GM23338 (cell line): ENCODE measurements around the gene SLC7A4. TPM values are rescaled to one million over a fixed set of nuclear protein-coding genes. Genes with fewer than 3 reads are reported as not detected.

Experiments used
- ATAC-seq: fragments of 200-7000 bp; cut with Tn5 transposase; 3 replicates; pipeline ENCODE4 v1.9.1; 2020
- DNase-seq: peaks from one replicate; pipeline ENCODE4 v3.0.0-alpha.2; 2015; ENCODE audit warnings: low spot score
- H2AFZ ChIP-seq: fragments of 200-600 bp; sonication (generic); 2 replicates; pipeline ENCODE4 v1.8.0; 2016; ENCODE audit warnings: antibody characterized with exemption, mild to moderate bottlenecking, moderate library complexity
- H3F3A ChIP-seq: fragments of 200-600 bp; sonication (generic); replicated peaks from 2 replicates; pipeline ENCODE4 v1.8.0; 2017; ENCODE audit warnings: antibody characterized with exemption, mixed run types, low read depth
- H3K27ac ChIP-seq: fragments of 200-600 bp; sonication (generic); 2 replicates; pipeline ENCODE4 v1.6.1; 2016; ENCODE audit warnings: low read depth
- H3K27me3 ChIP-seq: fragments of 200-600 bp; sonication (generic); 2 replicates; pipeline ENCODE4 v1.8.0; 2016; ENCODE audit warnings: mild to moderate bottlenecking, mixed run types, moderate library complexity; ENCODE audit not compliant: insufficient read depth
- H3K36me3 ChIP-seq: fragments of 200-600 bp; sonication (generic); 2 replicates; pipeline ENCODE4 v1.8.0; 2016; ENCODE audit warnings: mild to moderate bottlenecking; ENCODE audit not compliant: insufficient read depth
- H3K4me1 ChIP-seq: fragments of 200-600 bp; sonication (generic); 2 replicates; pipeline ENCODE4 v1.8.0; 2016; ENCODE audit warnings: mild to moderate bottlenecking, moderate library complexity; ENCODE audit not compliant: insufficient read depth
- H3K4me2 ChIP-seq: fragments of 200-600 bp; sonication (generic); 2 replicates; pipeline ENCODE4 v1.7.1; 2017; ENCODE audit warnings: mixed run types
- H3K4me3 ChIP-seq: fragments of 200-600 bp; sonication (generic); 2 replicates; pipeline ENCODE4 v1.6.1; 2016; ENCODE audit warnings: mixed run types
- H3K79me2 ChIP-seq: fragments of 200-600 bp; sonication (generic); replicated peaks from 2 replicates; pipeline ENCODE4 v1.8.0; 2017; ENCODE audit warnings: mild to moderate bottlenecking; ENCODE audit not compliant: insufficient read depth
- H3K9me2 ChIP-seq: fragments of 200-600 bp; sonication (generic); 2 replicates; pipeline ENCODE4 v1.8.0; 2017; ENCODE audit not compliant: insufficient read depth
- H4K20me1 ChIP-seq: fragments of 200-600 bp; sonication (generic); replicated peaks from 2 replicates; pipeline ENCODE4 v1.8.0; 2017; ENCODE audit warnings: mild to moderate bottlenecking; ENCODE audit not compliant: insufficient read depth
- H3K27ac Mint-ChIP-seq: 2 replicates; pipeline ENCODE4 v1.8.0; 2020; ENCODE audit warnings: inconsistent platforms, mild to moderate bottlenecking, moderate library complexity, mixed read lengths
- H3K27me3 Mint-ChIP-seq: 3 replicates; pipeline ENCODE4 v1.8.0; 2022; ENCODE audit warnings: low read depth, mild to moderate bottlenecking, moderate library complexity, mixed read lengths, inconsistent platforms; ENCODE audit not compliant: insufficient read depth, poor library complexity
- H3K36me3 Mint-ChIP-seq: 3 replicates; pipeline ENCODE4 v1.8.0; 2021; ENCODE audit warnings: low read depth, mild to moderate bottlenecking, inconsistent platforms, moderate library complexity, mixed read lengths
- H3K4me1 Mint-ChIP-seq: 3 replicates; pipeline ENCODE4 v1.8.0; 2020; ENCODE audit warnings: mild to moderate bottlenecking, inconsistent platforms, mixed read lengths
- H3K4me3 Mint-ChIP-seq: 3 replicates; pipeline ENCODE4 v1.8.0; 2021; ENCODE audit warnings: moderate library complexity, mild to moderate bottlenecking, inconsistent platforms, mixed read lengths
- H3K9me3 Mint-ChIP-seq: 3 replicates; pipeline ENCODE4 v1.8.0; 2020; ENCODE audit warnings: moderate library complexity, mild to moderate bottlenecking, inconsistent platforms, mixed read lengths
- CREB1 ChIP-seq: fragments of 250-450 bp; sonication (Bioruptor Pico); IDR thresholded peaks from 2 replicates; pipeline ENCODE4 v1.5.0; 2020; ENCODE audit warnings: low read depth, mild to moderate bottlenecking, moderate library complexity
- CTCF ChIP-seq, 2 experiments: fragments of 200-600 bp in 1 of 2; sonication (generic) in 1 of 2; conservative IDR thresholded peaks; 2 replicates each; pipeline versions ENCODE4 v1.5.1 to v1.6.1; 2016 to 2017; ENCODE audit warnings: antibody characterized with exemption in 2 of 2, low read depth in 2 of 2, mild to moderate bottlenecking in 2 of 2, moderate library complexity in 1 of 2
- ETS1 ChIP-seq: IDR thresholded peaks from 2 replicates; pipeline ENCODE4 v1.6.1; 2016; ENCODE audit warnings: antibody characterized with exemption
- EZH2 ChIP-seq: fragments of 200-600 bp; sonication (generic); IDR thresholded peaks from one replicate; pipeline ENCODE4 v1.8.0; 2017; ENCODE audit warnings: antibody characterized with exemption, mild to moderate bottlenecking, low read depth; ENCODE audit not compliant: unreplicated experiment
- EZH2phosphoT487 ChIP-seq: fragments of 200-600 bp; sonication (generic); IDR thresholded peaks from one replicate; pipeline ENCODE4 v1.8.1; 2018; ENCODE audit warnings: antibody characterized with exemption; ENCODE audit not compliant: unreplicated experiment
- JUNB ChIP-seq: IDR thresholded peaks from one replicate; pipeline ENCODE4 v1.6.1; 2016; ENCODE audit warnings: antibody characterized with exemption; ENCODE audit not compliant: unreplicated experiment
- POLR2AphosphoS5 ChIP-seq: IDR thresholded peaks from 2 replicates; pipeline ENCODE4 v1.6.1; 2016; ENCODE audit warnings: antibody characterized with exemption, low read depth
- ZNF114 ChIP-seq: fragments of 250-450 bp; sonication (Bioruptor Pico); IDR thresholded peaks from 2 replicates; pipeline ENCODE4 v1.5.0; 2020; ENCODE audit warnings: mild to moderate bottlenecking, moderate library complexity
- ZNF331 ChIP-seq: fragments of 250-450 bp; sonication (Bioruptor Pico); IDR thresholded peaks from 2 replicates; pipeline ENCODE4 v1.5.0; 2020; ENCODE audit warnings: low read depth, mild to moderate bottlenecking, moderate library complexity
- ZNF462 ChIP-seq: fragments of 250-450 bp; sonication (Bioruptor Pico); IDR thresholded peaks from 2 replicates; pipeline ENCODE4 v1.5.0; 2020; ENCODE audit warnings: mild to moderate bottlenecking, moderate library complexity
- polyA plus RNA-seq: library from polyadenylated mRNA; unstranded; fragments of >200 nt; fragmentation: Nextera tagmentation; extraction: Ambion mirVana; gene quantifications from 2 replicates; pipeline ENCODE4 v1.2.1, GENCODE V29; 2016
- total RNA-seq: library from RNA; depleted of rRNA; stranded (reverse); fragments of >200 nt; shearing (Covaris generic); gene quantifications from 2 replicates; pipeline ENCODE4 v1.2.3, GENCODE V29; 2014

The SLC7A4 gene
- total and polyA plus RNA-seq, 2 experiments from 2014 or later = 0.07 to 0.44 TPM

GRCh38 chr22:20995329-20996030 is 36.9 kb downstream of the SLC7A4 start:
- DNase-seq (no peak), ATAC-seq (no peak)
- Mint-ChIP-seq H3K4me1 (no peaks in the 10 kb centered on the region), H3K36me3 (peaks cover 17% of the 10 kb centered on the region; the same call in 1 of the 3 replicates), H3K9me3 (no peaks in the 10 kb centered on the region), H3K27me3 (peaks cover 6% of the 10 kb centered on the region), H3K27ac (0 out of 2 replicates have a peak overlapping the region, but pooled peaks have one; percentile 70), H3K4me3 (no peak overlapping the region)
- Histone ChIP-seq H2AFZ (no peak overlapping the region), H3K9me2 (no peaks in the 10 kb centered on the region), H3K4me1 (0 out of 2 replicates have a peak, but pooled peaks cover under 1% of the 10 kb centered on the region), H3K36me3 (no peaks in the 10 kb centered on the region), H3K79me2 (no peaks in the 10 kb centered on the region), H3F3A (no peaks in the 10 kb centered on the region), H3K27ac (no peak overlapping the region), H3K4me2 (no peak overlapping the region), H4K20me1 (no peaks in the 10 kb centered on the region), H3K4me3 (no peak overlapping the region), H3K27me3 (no peaks in the 10 kb centered on the region)
- no peak for TF ChIP-seq ETS1
- TF ChIP-seq CTCF (conservative IDR thresholded peaks at IDR 0.05; ENCODE audit: low read depth in 2 of 2) = no peak
- no peak for TF ChIP-seq ZNF331 (CRISPR knock-in tag)
- no peak for TF ChIP-seq ZNF114 (CRISPR knock-in tag)
- no peak for TF ChIP-seq CREB1
- no peak for TF ChIP-seq EZH2phosphoT487

DNA sequence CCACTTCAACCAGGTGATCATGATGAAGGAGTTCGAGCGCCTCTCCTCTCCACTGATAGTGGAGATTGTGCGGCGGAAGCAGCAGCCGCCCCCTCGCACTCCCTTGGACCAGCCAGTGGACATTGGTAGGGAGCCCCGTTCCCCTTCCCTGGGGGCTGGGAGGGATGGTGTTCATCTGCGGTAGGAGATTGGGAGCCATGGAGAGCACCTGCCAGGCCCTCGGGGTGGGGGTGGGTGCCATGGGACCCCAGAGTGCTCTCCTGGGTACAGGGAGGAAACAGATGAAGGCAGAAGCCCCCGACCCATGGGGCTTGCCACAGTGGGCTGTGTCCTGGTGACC is 37.5 kb downstream of the SLC7A4 start:
- Histone ChIP-seq H3K9me2 (no peaks in the 10 kb centered on the region), H3K27me3 (no peaks in the 10 kb centered on the region), H2AFZ (no peak overlapping the region), H3K4me1 (no peaks in the 10 kb centered on the region), H3K36me3 (no peaks in the 10 kb centered on the region), H3K27ac (no peak overlapping the region), H3F3A (no peaks in the 10 kb centered on the region), H3K4me3 (no peak overlapping the region), H3K79me2 (no peaks in the 10 kb centered on the region), H3K4me2 (no peak overlapping the region), H4K20me1 (no peaks in the 10 kb centered on the region)
- DNase-seq (no peak), ATAC-seq (no peak)
- Mint-ChIP-seq H3K27ac (no peak overlapping the region), H3K4me1 (no peaks in the 10 kb centered on the region; the same call in 2 of the 3 replicates), H3K36me3 (peaks cover 20% of the 10 kb centered on the region; the same call in 2 of the 3 replicates), H3K9me3 (no peaks in the 10 kb centered on the region), H3K4me3 (no peak overlapping the region; the same call in 2 of the 3 replicates), H3K27me3 (peaks cover 7% of the 10 kb centered on the region)
- TF ChIP-seq POLR2AphosphoS5 (no peak), JUNB (no peak), CREB1 (no peak), ZNF462 (CRISPR knock-in tag) (no peak), ZNF331 (CRISPR knock-in tag) (no peak), ZNF114 (CRISPR knock-in tag) (no peak), EZH2 (no peak)
